Activated CD4-positive, alpha-beta T cell treated with anti-CD3 and anti-CD28 coated beads, Interleukin-2, Interleukin-4, amounts not matched to agents 100 ng/mL and 50 ng/mL, durations not matched to agents 16 hours and 8 hours (primary cell): ENCODE measurements around the gene CORO1C.
"Not testable (repeated sequence)": the region's sequence is repeated elsewhere in the genome, so short reads cannot be mapped to it uniquely, and the experiment has no call there.

Source experiments
- DNase-seq: peaks from one replicate; pipeline ENCODE4 v3.0.0-alpha.2; 2020; ENCODE audit warnings: low spot score

Gene CORO1C

GRCh38 chr12:108731105-108731865 is at the start of gene CORO1C:
CORO1C (minus strand) TSS chr12:108731518; CDS start chr12:108701318, 30,200 bp downstream.
- peak; percentile 97 for DNase-seq

DNA sequence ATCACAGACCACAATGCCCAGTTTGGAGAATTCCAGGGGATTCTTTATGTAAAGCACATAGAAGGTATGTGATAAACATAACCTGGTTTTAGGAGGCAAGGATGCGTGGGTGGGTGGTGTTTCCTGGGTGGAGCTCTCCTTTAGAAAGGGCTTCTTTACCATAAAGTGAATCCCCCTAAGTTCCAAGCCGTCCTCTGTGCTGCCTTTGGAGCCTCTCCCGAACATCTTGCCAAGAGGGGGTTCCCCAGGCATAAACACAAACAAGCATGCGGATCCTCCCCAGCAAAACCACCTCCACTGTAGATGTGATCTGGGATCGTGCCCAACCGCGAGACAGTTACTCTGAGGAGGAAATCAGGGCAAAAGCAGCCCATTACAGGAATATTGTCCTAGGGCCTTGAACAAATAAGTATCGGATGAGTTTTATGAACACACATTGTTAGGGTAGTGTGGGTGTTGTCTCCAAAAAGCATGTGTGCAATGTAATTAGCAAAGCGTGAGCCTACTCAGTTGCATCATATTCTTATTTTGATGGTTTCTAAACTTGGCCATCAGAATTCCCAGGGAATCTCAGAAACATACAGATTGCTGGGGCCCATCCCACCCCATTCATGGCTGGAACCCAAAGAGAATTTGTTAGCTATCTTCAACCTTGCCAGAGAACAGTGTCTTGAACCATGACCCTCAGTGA is 48.8 kb upstream of the CORO1C start:
- DNase-seq, result no peak

DNA sequence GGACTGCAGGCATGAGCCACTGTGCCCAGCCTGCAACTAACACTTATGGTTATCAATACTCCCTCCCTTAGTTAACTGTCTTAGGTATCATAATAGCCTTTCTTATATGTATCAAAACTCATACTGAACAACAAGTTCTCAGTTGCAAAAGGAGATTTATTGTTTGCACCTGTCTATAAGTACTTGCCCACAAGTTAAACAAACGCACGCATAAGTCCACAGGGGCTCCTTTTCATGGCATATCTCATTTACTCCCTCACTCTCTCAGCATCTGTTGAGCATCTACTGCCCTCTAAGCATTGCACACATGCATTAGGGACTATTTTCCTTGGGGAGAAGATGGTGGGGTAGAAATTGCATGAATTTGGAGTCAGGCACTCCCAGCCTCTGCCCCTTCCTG is 46.7 kb upstream of the CORO1C start:
- DNase-seq, result no peak

- no peak for DNase-seq
These were observed 45.8 kb upstream of the CORO1C start for GRCh38 chr12:108777156-108777555.

DNA sequence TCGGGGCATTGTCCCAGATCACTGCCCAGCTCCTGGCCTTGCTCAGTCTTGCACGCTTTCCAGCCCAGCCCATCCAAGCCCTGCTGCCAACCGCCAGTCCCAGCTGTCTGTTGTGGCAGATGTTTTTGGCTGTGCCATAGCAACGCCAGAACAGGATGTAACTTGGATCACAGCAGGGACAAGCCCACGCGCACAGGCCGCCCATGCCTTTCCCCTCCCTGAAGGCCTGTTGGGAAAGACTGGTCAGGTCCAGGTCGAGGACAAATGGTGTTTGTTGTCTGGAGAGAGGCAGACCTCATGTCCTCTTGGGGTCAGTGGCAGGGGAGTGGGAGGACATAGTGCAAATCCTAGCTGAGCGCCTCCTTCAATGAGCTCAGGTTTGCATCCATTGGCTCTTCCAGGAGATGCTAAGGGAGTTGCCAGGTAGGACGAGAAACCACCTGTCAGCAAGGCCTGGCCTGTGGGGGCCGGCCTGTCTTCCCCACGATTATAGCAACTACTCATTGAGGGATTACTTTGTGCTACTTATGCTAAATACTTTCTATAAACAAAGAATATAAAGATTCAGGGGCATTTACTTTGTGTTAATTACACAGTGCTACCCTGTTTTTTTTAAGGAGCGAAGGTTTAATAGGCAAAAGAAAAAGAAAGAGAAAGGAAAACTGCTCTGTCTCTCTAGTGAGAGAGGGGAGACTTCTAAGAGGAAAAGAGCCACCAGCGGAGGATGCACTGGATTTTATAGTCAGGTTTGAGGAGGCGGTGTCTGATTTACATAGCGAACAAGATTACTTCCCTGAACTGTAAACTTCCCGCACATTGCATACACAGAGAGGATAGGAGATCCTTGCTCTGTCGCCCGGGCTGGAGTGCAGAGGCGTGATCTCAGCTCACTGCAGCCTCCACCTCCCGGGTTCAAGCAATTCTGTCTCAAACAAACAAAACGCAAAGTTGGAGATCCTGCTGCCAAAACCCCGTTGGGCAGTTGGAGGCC is 42.8 kb upstream of the CORO1C start:
- no peak for DNase-seq

- no peak for DNase-seq
These were observed 41.8 kb upstream of the CORO1C start for GRCh38 chr12:108772891-108773797.

DNA sequence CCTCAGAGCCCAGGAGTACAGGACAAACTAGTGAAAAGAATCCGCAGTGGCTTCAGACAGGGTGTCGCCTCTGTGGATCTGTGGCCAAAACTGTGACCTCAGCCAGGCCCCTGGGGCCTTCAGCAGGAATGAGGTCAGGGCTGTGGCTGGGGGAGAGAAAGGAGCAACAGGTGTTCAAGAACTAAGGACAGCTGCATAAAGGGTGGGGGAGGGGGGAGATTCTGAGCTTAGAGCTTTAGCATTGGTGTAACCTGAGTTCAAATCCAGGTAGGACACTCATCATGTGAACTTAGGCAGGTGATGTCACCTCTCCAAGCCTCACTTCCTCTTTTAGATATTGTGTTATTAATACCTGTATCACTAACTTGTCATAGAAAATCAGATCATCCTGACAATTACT is 40.9 kb upstream of the CORO1C start:
- DNase-seq, result no peak

DNA sequence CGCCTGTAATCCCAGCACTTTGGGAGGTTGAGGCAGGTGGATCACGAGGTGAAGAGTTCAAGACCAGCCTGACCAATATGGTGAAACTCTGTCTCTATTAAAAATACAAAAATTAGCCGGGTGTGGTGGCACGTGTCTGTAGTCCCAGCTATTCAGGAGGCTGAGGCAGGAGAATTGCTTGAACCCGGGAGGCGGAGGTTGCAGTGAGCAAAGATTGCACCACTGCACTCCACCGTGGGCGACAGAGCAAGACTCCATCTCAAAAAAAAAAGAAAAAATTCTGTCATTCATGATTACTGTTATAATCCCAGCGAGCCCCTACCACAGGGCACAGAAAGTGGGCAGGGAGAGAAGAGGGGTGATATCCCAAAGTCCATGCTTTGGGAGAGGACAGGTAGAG is 40.5 kb upstream of the CORO1C start:
- not testable (repeated sequence) for DNase-seq

DNA sequence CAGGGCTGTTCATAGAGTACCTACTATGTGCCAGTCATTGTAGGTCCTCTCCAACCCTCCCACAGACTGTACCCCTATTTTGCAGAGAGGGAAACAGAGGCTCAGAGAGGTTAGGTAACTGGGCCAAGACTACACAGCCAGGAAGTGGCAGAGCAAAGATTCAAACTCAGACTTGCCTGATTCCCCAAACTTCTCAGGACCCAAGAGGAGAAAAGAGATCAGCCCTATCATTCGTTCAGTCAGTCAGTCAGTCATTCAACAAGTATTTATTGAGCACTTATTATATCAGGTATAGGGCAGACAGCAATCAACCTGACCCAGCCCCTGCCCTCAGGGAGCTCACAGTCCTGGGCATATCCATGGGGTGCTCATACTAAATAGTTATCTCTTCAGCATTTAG is 39.6 kb upstream of the CORO1C start:
- DNase-seq, result no peak

DNA sequence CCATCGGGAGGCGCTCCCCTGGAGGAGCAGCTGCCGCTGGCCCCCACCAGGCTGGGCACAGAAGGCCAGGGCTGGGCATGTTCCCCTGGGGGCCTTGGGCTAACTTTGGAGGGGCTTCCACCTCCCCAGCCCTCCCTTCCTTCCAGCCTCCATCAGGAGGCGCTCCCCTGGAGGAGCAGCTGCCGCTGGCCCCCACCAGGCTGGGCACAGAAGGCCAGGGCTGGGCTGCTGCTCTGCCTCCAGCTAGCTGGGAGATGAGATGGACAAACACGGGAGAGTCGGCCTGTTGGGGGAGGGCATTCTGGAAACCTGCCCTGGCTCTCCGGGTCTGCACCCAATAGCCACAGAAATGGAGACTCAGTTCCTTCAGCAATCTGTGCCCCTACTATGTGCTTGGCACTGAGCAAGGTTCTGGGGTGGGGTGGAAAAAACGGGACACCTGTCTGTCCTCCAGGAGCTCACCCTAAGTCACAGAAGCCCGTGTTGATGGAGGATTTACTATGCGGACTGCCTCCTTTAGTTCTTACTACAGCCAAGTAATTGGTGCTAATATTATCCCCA is 39.0 kb upstream of the CORO1C start:
- no peak for DNase-seq

GRCh38 chr12:108768591-108769500 is 37.5 kb upstream of the CORO1C start:
- peak; percentile 4 for DNase-seq

- DNase-seq, result no peak
These were observed 35.0 kb upstream of the CORO1C start for GRCh38 chr12:108766294-108766693.

DNA sequence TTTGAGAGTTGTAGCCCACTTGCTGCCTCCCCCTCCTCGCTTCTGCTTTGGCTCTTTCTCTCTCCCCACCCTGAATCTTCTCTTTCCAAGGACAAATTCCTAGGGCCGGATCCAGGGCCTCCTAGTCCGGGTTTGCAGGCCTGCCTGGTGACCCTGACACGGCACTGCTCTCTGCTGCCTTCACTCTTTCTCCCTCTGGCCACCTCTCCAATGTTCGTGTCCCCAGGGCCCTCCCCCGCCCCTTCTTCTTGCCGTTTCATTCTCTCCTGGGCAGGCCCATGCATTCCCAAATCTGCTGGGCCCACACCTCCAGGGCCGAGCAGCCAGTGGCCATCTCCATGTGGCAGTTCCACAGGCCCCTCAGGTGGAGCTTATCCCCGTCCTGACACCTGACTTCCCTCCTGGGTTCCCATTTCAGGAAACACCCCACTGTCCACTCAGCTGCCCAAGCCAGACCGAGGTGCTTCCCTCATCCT is 34.0 kb upstream of the CORO1C start:
- no peak for DNase-seq

GRCh38 chr12:108764540-108765288 is 33.4 kb upstream of the CORO1C start:
- no peak for DNase-seq

- no peak for DNase-seq
These were observed 29.9 kb upstream of the CORO1C start for GRCh38 chr12:108761226-108761625.

DNA sequence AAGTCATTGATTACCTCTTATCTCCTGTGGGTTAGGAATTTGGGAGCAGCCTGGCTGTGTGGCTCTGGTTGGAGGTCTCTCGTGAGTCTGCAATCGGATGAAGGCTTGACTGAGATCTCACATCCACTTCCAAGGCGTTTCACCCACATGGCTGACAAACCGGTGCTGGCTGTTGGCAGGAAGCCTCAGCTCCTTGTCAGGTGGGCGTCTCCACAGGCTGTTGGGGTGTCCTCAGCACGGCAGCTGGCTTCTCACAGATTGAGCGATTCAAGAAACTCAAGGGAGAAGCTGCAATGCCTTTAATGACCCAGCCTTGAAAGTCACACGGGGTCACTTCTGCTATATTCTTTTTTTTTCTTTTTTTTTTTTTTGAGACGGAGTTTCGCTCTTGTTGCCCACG is 28.6 kb upstream of the CORO1C start:
- no peak for DNase-seq

DNA sequence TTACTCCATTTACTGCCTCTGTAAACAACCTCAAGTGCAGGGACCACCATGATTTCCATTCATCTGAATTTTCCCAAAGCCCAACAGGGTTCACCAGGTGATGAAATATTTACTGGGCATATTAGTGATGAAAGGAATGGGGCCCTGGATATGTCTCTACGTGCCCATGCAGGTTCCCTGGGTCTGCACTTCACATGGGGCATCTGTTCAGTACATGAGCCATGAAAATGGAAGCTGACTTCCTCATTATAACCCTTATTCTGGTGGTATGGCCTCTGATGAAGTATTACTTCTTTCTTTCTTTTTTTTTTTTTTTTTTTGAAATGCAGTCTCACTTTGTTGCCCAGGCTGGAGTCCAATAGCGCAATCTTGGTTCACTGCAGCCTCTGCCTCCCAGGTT is 26.5 kb upstream of the CORO1C start:
- DNase-seq, result no peak

- DNase-seq, result no peak
These were observed 25.1 kb upstream of the CORO1C start for GRCh38 chr12:108756421-108756820.

- DNase-seq, result no peak
These were observed 24.2 kb upstream of the CORO1C start for GRCh38 chr12:108755481-108755880.
